Neural crest cell (in vitro differentiated cells): ENCODE measurements around the gene KLC1. TPM values are rescaled to one million over a fixed set of nuclear protein-coding genes. Genes with fewer than 3 reads are reported as not detected.

ENCODE experiments used
- DNase-seq: peaks from one replicate; pipeline ENCODE4 v3.0.0; 2021; ENCODE audit warnings: low read depth, mixed read lengths, low spot score
- H3K27ac Mint-ChIP-seq: one replicate; pipeline ENCODE4 v1.8.0; 2021; ENCODE audit warnings: mild to moderate bottlenecking, mixed read lengths; ENCODE audit not compliant: unreplicated experiment
- H3K27me3 Mint-ChIP-seq: 2 replicates; pipeline ENCODE4 v1.8.0; 2021; ENCODE audit warnings: low read depth, mild to moderate bottlenecking, mixed read lengths
- H3K36me3 Mint-ChIP-seq: 2 replicates; pipeline ENCODE4 v1.8.0; 2021; ENCODE audit warnings: low read depth, mild to moderate bottlenecking, mixed read lengths
- H3K4me1 Mint-ChIP-seq: 2 replicates; pipeline ENCODE4 v1.8.0; 2021; ENCODE audit warnings: mixed read lengths
- H3K4me3 Mint-ChIP-seq: one replicate; pipeline ENCODE4 v1.8.0; 2021; ENCODE audit warnings: mild to moderate bottlenecking, mixed read lengths
- H3K9me3 Mint-ChIP-seq: 2 replicates; pipeline ENCODE4 v1.8.0; 2021; ENCODE audit warnings: mixed read lengths
- CTCF ChIP-seq: fragments of 200-600 bp; sonication (generic); conservative IDR thresholded peaks from 2 replicates; pipeline ENCODE4 v1.5.0; 2021; ENCODE audit warnings: antibody characterized with exemption, mild to moderate bottlenecking
- total RNA-seq: library from RNA; stranded (reverse); gene quantifications from 2 replicates; pipeline ENCODE4 v1.2.1, GENCODE V29; 2021

Gene KLC1
- total RNA-seq, 1 donor from 2014 or later, result 173 TPM

GRCh38 chr14:103693515-103693914, 64.5 kb downstream of the KLC1 start:
- Mint-ChIP-seq H3K9me3 (no peaks in the 10 kb centered on the region), H3K27ac (no peak overlapping the region), H3K4me1 (peaks cover 22% of the 10 kb centered on the region), H3K4me3 (no peak overlapping the region), H3K36me3 (no peaks in the 10 kb centered on the region), H3K27me3 (peaks cover 9% of the 10 kb centered on the region)
- DNase-seq, result no peak
- TF ChIP-seq CTCF, result no peak

GRCh38 chr14:103694572-103695026, 65.6 kb downstream of the KLC1 start:
- DNase-seq, result no peak
- Mint-ChIP-seq H3K4me3 (no peak overlapping the region), H3K27ac (no peak overlapping the region), H3K4me1 (peaks cover 22% of the 10 kb centered on the region), H3K36me3 (no peaks in the 10 kb centered on the region), H3K27me3 (peaks cover 11% of the 10 kb centered on the region), H3K9me3 (no peaks in the 10 kb centered on the region)
- no peak for TF ChIP-seq CTCF

- peaks cover 14% of the 10 kb centered on the region for H3K27me3 Mint-ChIP-seq
- TF ChIP-seq CTCF, result no peak
- H3K9me3 Mint-ChIP-seq, result no peaks in the 10 kb centered on the region
- H3K4me3 Mint-ChIP-seq, result peak overlapping the region; percentile 15
- H3K27ac Mint-ChIP-seq, result no peak overlapping the region
- DNase-seq, result no peak
- no peaks in the 10 kb centered on the region for H3K36me3 Mint-ChIP-seq
- peaks cover 22% of the 10 kb centered on the region for H3K4me1 Mint-ChIP-seq
These were observed 66.5 kb downstream of the KLC1 start for GRCh38 chr14:103695296-103696069.

GRCh38 chr14:103696070-103696402, 67.0 kb downstream of the KLC1 start:
- Mint-ChIP-seq H3K4me1 (peaks cover 22% of the 10 kb centered on the region), H3K27me3 (peaks cover 14% of the 10 kb centered on the region), H3K9me3 (no peaks in the 10 kb centered on the region), H3K4me3 (peak overlapping the region; percentile 51), H3K27ac (no peak overlapping the region), H3K36me3 (no peaks in the 10 kb centered on the region)
- no peak for DNase-seq
- TF ChIP-seq CTCF, result no peak

- Mint-ChIP-seq H3K27ac (peak overlapping the region; percentile 12), H3K9me3 (no peaks in the 10 kb centered on the region), H3K4me1 (peaks cover 22% of the 10 kb centered on the region), H3K4me3 (peak overlapping the region; percentile 51), H3K27me3 (peaks cover 14% of the 10 kb centered on the region), H3K36me3 (no peaks in the 10 kb centered on the region)
- DNase-seq, result no peak
- no peak for TF ChIP-seq CTCF
These were observed 67.6 kb downstream of the KLC1 start for GRCh38 chr14:103696466-103697071.
